Sigmoid colon (tissue), 7 donors: Measurements from ENCODE around the gene OPCML. TPM values are rescaled to one million over a fixed set of nuclear protein-coding genes. Genes with fewer than 3 reads are reported as not detected.

Experiments
- DNase-seq: peaks from one replicate; pipeline ENCODE4 v3.0.0-alpha.2; 2019
- H3K27ac ChIP-seq, 4 donors: fragments of 200-600 bp; sonication (generic); one replicate each; pipeline ENCODE4 v1.5.1; 2016 to 2019; ENCODE audit warnings: mild to moderate bottlenecking in 1 of 4
- H3K27me3 ChIP-seq, 3 donors: fragments of 200-600 bp; sonication (generic); one replicate each; pipeline ENCODE4 v1.5.1; 2019; ENCODE audit warnings: mild to moderate bottlenecking in 1 of 3
- H3K36me3 ChIP-seq, 4 donors: fragments of 200-600 bp; sonication (generic); one replicate each; pipeline ENCODE4 v1.5.1; 2016 to 2019
- H3K4me1 ChIP-seq, 4 donors: fragments of 200-600 bp; sonication (generic); one replicate each; pipeline ENCODE4 v1.5.1; 2017 to 2019
- H3K4me3 ChIP-seq, 4 donors: fragments of 200-600 bp; sonication (generic); one replicate each; pipeline ENCODE4 v1.5.1; 2017 to 2019; ENCODE audit warnings: mild to moderate bottlenecking in 2 of 4, moderate library complexity in 1 of 4
- H3K9me3 ChIP-seq, 4 donors: fragments of 200-600 bp in 3 of 4; sonication (generic) in 3 of 4; one replicate each; pipeline versions ENCODE4 v1.5.1 to v1.6.1; 2013 to 2019
- EP300 ChIP-seq, 4 donors: sonication (generic); formaldehyde crosslinking; IDR thresholded peaks; one replicate each; pipeline ENCODE4 v1.6.1; 2017; ENCODE audit warnings: antibody characterized with exemption in 4 of 4
- POLR2A ChIP-seq, 2 donors: fragments of 450-650 bp; IDR thresholded peaks; one replicate each; pipeline ENCODE4 v1.6.1; 2016; ENCODE audit warnings: antibody characterized with exemption in 2 of 2, mild to moderate bottlenecking in 2 of 2, moderate library complexity in 2 of 2
- POLR2AphosphoS5 ChIP-seq, 4 donors: sonication (generic); formaldehyde crosslinking; IDR thresholded peaks; one replicate each; pipeline ENCODE4 v1.6.1; 2017; ENCODE audit warnings: antibody characterized with exemption in 4 of 4
- WGBS, 2 donors: extraction: QIAGEN DNeasy Blood & Tissue Kit; methylation state at CpG; one replicate each; pipeline ENCODE4 v1.1.7; 2013; 5-methylcytosine and 5-hydroxymethylcytosine counted together
- intact Hi-C: fragments of 100-400 bp; cut with DNase I; formaldehyde crosslinking; loops from one replicate; pipeline ENCODE4 v1.15.1; 2023
- polyA plus RNA-seq, 3 donors: library from polyadenylated mRNA; stranded (reverse); fragments of 200-250 nt; gene quantifications; one replicate each; pipeline ENCODE4 v1.2.3, GENCODE V29; 2013
- total RNA-seq, 4 donors: library from RNA; depleted of rRNA; stranded (reverse); fragments of >200 nt; gene quantifications; one replicate each; pipeline ENCODE4 v1.1.0, GENCODE V29; 2016
- TF ChIP-seq, protein P1 (sequence below), 4 experiments: fragments of 450-650 bp in 3 of 4; fragments of 200-600 bp in 1 of 4; IDR thresholded peaks; one replicate each; pipeline ENCODE4 v1.5.1; 2016 to 2019; ENCODE audit warnings: antibody characterized with exemption in 4 of 4, mild to moderate bottlenecking in 3 of 4, moderate library complexity in 2 of 4
- donor health status: healthy with polysubstance abuse.
- donor health status: Bipolar disorder and iron deficiency.
- donor health status: healthy.

Gene OPCML
- total and polyA plus RNA-seq, 7 donors: under 0.01 to 0.14 (median 0.03) TPM; not detected in 4

DNA sequence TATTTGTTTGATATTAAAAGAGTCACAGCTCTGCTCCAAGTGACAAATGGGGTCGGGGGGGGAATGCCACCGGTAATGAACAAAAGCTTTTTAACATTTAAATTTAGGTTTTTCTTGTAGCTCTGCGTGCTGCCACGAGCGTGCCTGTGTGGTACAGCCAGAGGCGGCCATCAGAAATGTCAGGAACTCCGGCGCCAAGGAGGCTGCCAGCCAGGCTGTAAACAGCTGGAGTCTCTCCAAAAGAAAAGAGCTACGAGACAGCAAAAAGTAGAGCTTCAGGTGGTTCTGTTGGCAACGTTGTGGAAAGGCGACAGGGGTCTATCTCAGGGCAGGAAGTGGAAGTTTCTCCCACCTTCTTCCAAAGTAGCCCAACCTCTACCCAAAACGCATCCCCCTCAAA, 532.8 kb downstream of the OPCML start:
- Histone ChIP-seq H3K27me3 (peaks cover 0 to 14% (median 9%) of the 10 kb centered on the region in 3 donors), H3K27ac (no peak overlapping the region), H3K9me3 (no peaks in the 10 kb centered on the region), H3K4me1 (no peaks in the 10 kb centered on the region), H3K36me3 (no peaks in the 10 kb centered on the region), H3K4me3 (no peak overlapping the region)
- intact Hi-C loops: no loop called here
- 44 to 50% methylated on average over 12 of the region's 12 CpGs for WGBS, 2 donors
- TF ChIP-seq, protein P1, sequence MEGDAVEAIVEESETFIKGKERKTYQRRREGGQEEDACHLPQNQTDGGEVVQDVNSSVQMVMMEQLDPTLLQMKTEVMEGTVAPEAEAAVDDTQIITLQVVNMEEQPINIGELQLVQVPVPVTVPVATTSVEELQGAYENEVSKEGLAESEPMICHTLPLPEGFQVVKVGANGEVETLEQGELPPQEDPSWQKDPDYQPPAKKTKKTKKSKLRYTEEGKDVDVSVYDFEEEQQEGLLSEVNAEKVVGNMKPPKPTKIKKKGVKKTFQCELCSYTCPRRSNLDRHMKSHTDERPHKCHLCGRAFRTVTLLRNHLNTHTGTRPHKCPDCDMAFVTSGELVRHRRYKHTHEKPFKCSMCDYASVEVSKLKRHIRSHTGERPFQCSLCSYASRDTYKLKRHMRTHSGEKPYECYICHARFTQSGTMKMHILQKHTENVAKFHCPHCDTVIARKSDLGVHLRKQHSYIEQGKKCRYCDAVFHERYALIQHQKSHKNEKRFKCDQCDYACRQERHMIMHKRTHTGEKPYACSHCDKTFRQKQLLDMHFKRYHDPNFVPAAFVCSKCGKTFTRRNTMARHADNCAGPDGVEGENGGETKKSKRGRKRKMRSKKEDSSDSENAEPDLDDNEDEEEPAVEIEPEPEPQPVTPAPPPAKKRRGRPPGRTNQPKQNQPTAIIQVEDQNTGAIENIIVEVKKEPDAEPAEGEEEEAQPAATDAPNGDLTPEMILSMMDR (IDR thresholded peaks at IDR 0.05): no peak
- DNase-seq: no peak

DNA sequence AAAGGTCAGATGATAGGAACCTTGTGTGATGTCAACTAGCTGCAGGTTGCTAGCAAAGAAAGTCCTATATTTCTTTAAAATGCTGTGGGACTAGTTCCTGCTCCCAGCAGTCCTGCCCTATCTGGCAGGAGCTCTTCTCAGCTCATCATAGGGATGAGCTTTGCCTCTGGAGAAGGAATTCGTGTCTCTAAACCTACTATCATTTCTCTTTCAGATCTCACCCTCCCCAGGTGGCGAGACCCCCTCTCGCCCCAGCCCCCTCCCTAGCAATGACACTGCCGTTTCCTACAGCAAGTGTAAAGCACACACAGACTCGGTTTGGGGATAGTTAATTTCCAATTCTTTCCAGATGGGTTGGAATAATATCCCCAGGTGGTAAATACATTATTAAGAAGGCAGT, 533.3 kb downstream of the OPCML start:
- no peaks in the 10 kb centered on the region for H3K9me3 ChIP-seq
- intact Hi-C loops: no loop called here
- H3K36me3 ChIP-seq: no peaks in the 10 kb centered on the region
- H3K4me3 ChIP-seq: no peak overlapping the region
- TF ChIP-seq, protein P1 (IDR thresholded peaks at IDR 0.05): no peak
- TF ChIP-seq POLR2AphosphoS5 (IDR thresholded peaks at IDR 0.05) (no peak), EP300 (IDR thresholded peaks at IDR 0.05) (no peak), POLR2A (IDR thresholded peaks at IDR 0.05) (no peak)
- H3K4me1 ChIP-seq: peaks cover 0 to 3% (median 1%) of the 10 kb centered on the region in 4 donors
- H3K27ac ChIP-seq: no peak overlapping the region
- peaks cover 4 to 19% (median 14%) of the 10 kb centered on the region in 3 donors for H3K27me3 ChIP-seq
- no peak for DNase-seq
- 46 to 56% methylated on average over 5 of the region's 5 CpGs for WGBS, 2 donors

- no peak for DNase-seq
- no peak overlapping the region for H3K27ac ChIP-seq
- no peaks in the 10 kb centered on the region for H3K36me3 ChIP-seq
- intact Hi-C loops: no loop called here
- H3K27me3 ChIP-seq: peaks cover 4 to 34% (median 18%) of the 10 kb centered on the region in 3 donors
- no peaks in the 10 kb centered on the region for H3K9me3 ChIP-seq
- WGBS, 2 donors: 69 to 84% methylated on average over 5 of the region's 5 CpGs
- no peak for TF ChIP-seq POLR2A (IDR thresholded peaks at IDR 0.05)
- TF ChIP-seq EP300 (IDR thresholded peaks at IDR 0.05): no peak
- TF ChIP-seq, protein P1 (IDR thresholded peaks at IDR 0.05): no peak
- no peak for TF ChIP-seq POLR2AphosphoS5 (IDR thresholded peaks at IDR 0.05)
- peaks cover 0 to 5% (median 4%) of the 10 kb centered on the region in 4 donors for H3K4me1 ChIP-seq
- H3K4me3 ChIP-seq: no peak overlapping the region
Observed at GRCh38 chr11:132997396-132997795, 534.9 kb downstream of the OPCML start.

- Histone ChIP-seq H3K4me3 (no peak overlapping the region), H3K36me3 (no peaks in the 10 kb centered on the region), H3K27me3 (peaks cover 4 to 34% (median 18%) of the 10 kb centered on the region in 3 donors), H3K4me1 (peaks cover 0 to 5% (median 4%) of the 10 kb centered on the region in 4 donors), H3K27ac (no peak overlapping the region), H3K9me3 (no peaks in the 10 kb centered on the region)
- TF ChIP-seq EP300 (IDR thresholded peaks at IDR 0.05): no peak
- no peak for TF ChIP-seq POLR2A (IDR thresholded peaks at IDR 0.05)
- TF ChIP-seq, protein P1 (IDR thresholded peaks at IDR 0.05): no peak
- no peak for TF ChIP-seq POLR2AphosphoS5 (IDR thresholded peaks at IDR 0.05)
- WGBS, 2 donors: 73 to 80% methylated on average over 6 of the region's 6 CpGs
- intact Hi-C loops: no loop called here
- no peak for DNase-seq
Observed at GRCh38 chr11:132994966-132995365, 537.3 kb downstream of the OPCML start.

- H3K27ac ChIP-seq: no peak overlapping the region
- peaks cover 4 to 34% (median 18%) of the 10 kb centered on the region in 3 donors for H3K27me3 ChIP-seq
- 3 to 15% methylated on average over 32 of the region's 32 CpGs for WGBS, 2 donors
- H3K4me3 ChIP-seq: no peak overlapping the region
- H3K9me3 ChIP-seq: no peaks in the 10 kb centered on the region
- no peak for DNase-seq
- H3K36me3 ChIP-seq: no peaks in the 10 kb centered on the region
- peaks cover 0 to 5% (median 4%) of the 10 kb centered on the region in 4 donors for H3K4me1 ChIP-seq
- intact Hi-C loops: no loop called here
- TF ChIP-seq POLR2A (IDR thresholded peaks at IDR 0.05) (no peak), POLR2AphosphoS5 (IDR thresholded peaks at IDR 0.05) (no peak), EP300 (IDR thresholded peaks at IDR 0.05) (no peak)
- TF ChIP-seq, protein P1 (IDR thresholded peaks at IDR 0.05): no peak
Observed at GRCh38 chr11:132993991-132994502, 538.3 kb downstream of the OPCML start.
